HepG2 (cell line): ENCODE results near the gene AK9.

Experiments used
- EP300 ChIP-seq, 3 experiments: sonication (generic) in 1 of 3; formaldehyde crosslinking in 1 of 3; IDR thresholded peaks; 2 replicates each; pipeline versions ENCODE4 v1.5.1 to v1.6.1; 2011 to 2020; ENCODE audit warnings: low read depth in 2 of 3, low read length in 2 of 3, borderline replicate concordance in 1 of 3, improper control_type of control experiment in 1 of 3, mild to moderate bottlenecking in 1 of 3, missing genetic modification reagents in 1 of 3, moderate library complexity in 1 of 3
- NBN ChIP-seq: fragments of 450-650 bp; conservative IDR thresholded peaks from 2 replicates; pipeline ENCODE4 v1.6.1; 2017
- TF ChIP-seq, protein P1 (sequence below): sonication (generic); formaldehyde crosslinking; IDR thresholded peaks from 2 replicates; pipeline ENCODE4 v1.5.0; 2020; ENCODE audit warnings: mild to moderate bottlenecking, missing genetic modification reagents, moderate library complexity

DNA sequence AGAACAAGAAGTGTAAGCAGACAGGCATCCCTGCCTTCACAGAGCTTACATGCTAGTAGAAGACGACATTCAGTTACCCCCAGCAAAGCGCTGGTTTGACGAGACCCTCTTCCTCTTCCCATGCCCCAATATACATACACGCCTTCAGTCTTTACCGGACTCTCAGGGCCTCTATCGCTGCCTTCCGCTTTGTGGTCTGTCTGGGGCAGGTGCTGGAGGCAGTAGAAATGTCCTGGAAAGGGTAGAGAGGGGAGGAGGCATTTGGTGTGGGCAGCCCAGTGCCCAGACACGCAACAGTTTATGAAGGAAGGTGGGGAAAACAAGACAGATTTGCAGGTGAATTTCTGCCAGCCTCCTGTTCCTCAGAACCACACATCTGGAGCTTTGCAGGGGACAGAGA is 244.5 kb downstream of the AK9 start:
- TF ChIP-seq, protein P1, sequence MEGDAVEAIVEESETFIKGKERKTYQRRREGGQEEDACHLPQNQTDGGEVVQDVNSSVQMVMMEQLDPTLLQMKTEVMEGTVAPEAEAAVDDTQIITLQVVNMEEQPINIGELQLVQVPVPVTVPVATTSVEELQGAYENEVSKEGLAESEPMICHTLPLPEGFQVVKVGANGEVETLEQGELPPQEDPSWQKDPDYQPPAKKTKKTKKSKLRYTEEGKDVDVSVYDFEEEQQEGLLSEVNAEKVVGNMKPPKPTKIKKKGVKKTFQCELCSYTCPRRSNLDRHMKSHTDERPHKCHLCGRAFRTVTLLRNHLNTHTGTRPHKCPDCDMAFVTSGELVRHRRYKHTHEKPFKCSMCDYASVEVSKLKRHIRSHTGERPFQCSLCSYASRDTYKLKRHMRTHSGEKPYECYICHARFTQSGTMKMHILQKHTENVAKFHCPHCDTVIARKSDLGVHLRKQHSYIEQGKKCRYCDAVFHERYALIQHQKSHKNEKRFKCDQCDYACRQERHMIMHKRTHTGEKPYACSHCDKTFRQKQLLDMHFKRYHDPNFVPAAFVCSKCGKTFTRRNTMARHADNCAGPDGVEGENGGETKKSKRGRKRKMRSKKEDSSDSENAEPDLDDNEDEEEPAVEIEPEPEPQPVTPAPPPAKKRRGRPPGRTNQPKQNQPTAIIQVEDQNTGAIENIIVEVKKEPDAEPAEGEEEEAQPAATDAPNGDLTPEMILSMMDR = no peak
- TF ChIP-seq EP300 (IDR thresholded peaks at IDR 0.05; ENCODE audit: low read depth in 2 of 2, low read length in 2 of 2) (no peak), EP300 (CRISPR knock-in tag; IDR thresholded peaks at IDR 0.05; ENCODE audit: borderline replicate concordance) (no peak), NBN (no peak)
